Stomach (tissue), 4 donors: ENCODE results near the gene NTRK3.

ENCODE experiments used
- CTCF ChIP-seq, 7 experiments: fragments of 450-650 bp in 4 of 7; fragments of 200-600 bp in 3 of 7; sonication (generic) in 3 of 7; IDR thresholded peaks; one replicate each; pipeline ENCODE4 v1.5.1; 2016 to 2019; ENCODE audit warnings: antibody characterized with exemption in 7 of 7, control low read depth in 2 of 7, mild to moderate bottlenecking in 1 of 7
- POLR2AphosphoS5 ChIP-seq, 3 donors: sonication (generic); formaldehyde crosslinking; IDR thresholded peaks; one replicate each; pipeline ENCODE4 v1.6.1; 2016; ENCODE audit warnings: antibody characterized with exemption in 3 of 3

GRCh38 chr15:88002706-88003105 lies 253.8 kb downstream of the NTRK3 start:
- no peak for TF ChIP-seq CTCF (IDR thresholded peaks at IDR 0.05)
- no peak for TF ChIP-seq POLR2AphosphoS5 (IDR thresholded peaks at IDR 0.05)
